ENCODE data around the gene XPO4.

DNA sequence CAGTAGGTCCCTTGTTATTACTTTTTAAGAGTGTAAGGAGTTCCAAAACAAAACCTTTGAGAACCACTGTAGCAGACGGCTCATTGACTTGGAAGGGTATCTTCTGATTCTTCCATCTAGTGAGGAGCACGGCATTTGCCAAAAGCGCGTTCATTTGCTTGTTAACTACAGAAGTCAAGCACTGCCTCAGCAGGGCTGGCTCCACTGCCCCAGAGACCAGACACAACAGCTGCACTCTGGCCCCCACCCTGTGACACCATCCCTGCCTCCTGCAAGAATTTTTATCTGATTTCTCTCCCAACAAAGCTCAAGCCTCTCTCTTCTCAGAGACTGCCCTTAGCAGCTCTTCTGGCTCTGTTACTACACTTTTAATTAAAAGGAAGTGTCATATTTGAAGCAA, 20.7 kb upstream of the XPO4 start:
- TF ChIP-seq, protein P1, sequence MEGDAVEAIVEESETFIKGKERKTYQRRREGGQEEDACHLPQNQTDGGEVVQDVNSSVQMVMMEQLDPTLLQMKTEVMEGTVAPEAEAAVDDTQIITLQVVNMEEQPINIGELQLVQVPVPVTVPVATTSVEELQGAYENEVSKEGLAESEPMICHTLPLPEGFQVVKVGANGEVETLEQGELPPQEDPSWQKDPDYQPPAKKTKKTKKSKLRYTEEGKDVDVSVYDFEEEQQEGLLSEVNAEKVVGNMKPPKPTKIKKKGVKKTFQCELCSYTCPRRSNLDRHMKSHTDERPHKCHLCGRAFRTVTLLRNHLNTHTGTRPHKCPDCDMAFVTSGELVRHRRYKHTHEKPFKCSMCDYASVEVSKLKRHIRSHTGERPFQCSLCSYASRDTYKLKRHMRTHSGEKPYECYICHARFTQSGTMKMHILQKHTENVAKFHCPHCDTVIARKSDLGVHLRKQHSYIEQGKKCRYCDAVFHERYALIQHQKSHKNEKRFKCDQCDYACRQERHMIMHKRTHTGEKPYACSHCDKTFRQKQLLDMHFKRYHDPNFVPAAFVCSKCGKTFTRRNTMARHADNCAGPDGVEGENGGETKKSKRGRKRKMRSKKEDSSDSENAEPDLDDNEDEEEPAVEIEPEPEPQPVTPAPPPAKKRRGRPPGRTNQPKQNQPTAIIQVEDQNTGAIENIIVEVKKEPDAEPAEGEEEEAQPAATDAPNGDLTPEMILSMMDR (IDR thresholded peaks at IDR 0.05), result no peak
- TF ChIP-seq POLR2AphosphoS5 (IDR thresholded peaks at IDR 0.05; ENCODE audit: low read depth, low read length), result no peak

Measured in Panc1 (cell line).